HEK293 (cell line): ENCODE measurements around the gene RRP12.

ENCODE experiments used
- CTCF ChIA-PET: fragments of 350-600 bp; formaldehyde crosslinking; extraction: SDS; loops from one replicate; lab custom pipeline; 2021; ENCODE audit warnings: antibody characterized with exemption; lab: Yijun Ruan, JAX
- POLR2A ChIA-PET: fragments of 300-600 bp; formaldehyde crosslinking; extraction: SDS; loops from one replicate; lab custom pipeline; 2020; ENCODE audit warnings: antibody characterized with exemption, inconsistent platforms; lab: Yijun Ruan, JAX
- H3K27ac ChIP-seq: fragments of 200-500 bp; sonication (Bioruptor generic); 2 replicates; pipeline ENCODE4 v1.5.1; 2014; ENCODE audit warnings: low read depth, low read length, control low read depth, inconsistent platforms; ENCODE audit errors: extremely low read depth
- H3K36me3 ChIP-seq, 2 experiments: fragments of 200-500 bp in 1 of 2; sonication (Bioruptor generic) in 1 of 2; 1 replicate in 1 of 2; 2 replicates in 1 of 2; pipeline ENCODE4 v1.5.1; 2014 to 2017; ENCODE audit warnings: inconsistent platforms in 2 of 2, low read length in 2 of 2; ENCODE audit not compliant: control insufficient read depth in 2 of 2, insufficient read depth in 1 of 2
- H3K4me1 ChIP-seq: fragments of 200-500 bp; sonication (Bioruptor generic); 2 replicates; pipeline ENCODE4 v1.5.1; 2014; ENCODE audit warnings: mild to moderate bottlenecking, low read length, inconsistent platforms; ENCODE audit not compliant: control insufficient read depth, insufficient read depth
- H3K4me3 ChIP-seq: 2 replicates; pipeline ENCODE4 v1.5.1; 2011; ENCODE audit warnings: low read depth, mild to moderate bottlenecking, control low read depth, low read length, moderate library complexity
- H3K9me3 ChIP-seq: fragments of 200-500 bp; sonication (Bioruptor generic); 2 replicates; pipeline ENCODE4 v1.5.1; 2014; ENCODE audit warnings: low read depth, low read length, inconsistent platforms; ENCODE audit not compliant: control insufficient read depth, insufficient read depth
- MYNN ChIP-seq: fragments of 450-650 bp; formaldehyde crosslinking; IDR thresholded peaks from 2 replicates; pipeline ENCODE4 v1.5.1; 2016; ENCODE audit warnings: missing biosample characterization, missing genetic modification characterization, borderline replicate concordance
- ZNF121 ChIP-seq: fragments of 450-650 bp; formaldehyde crosslinking; IDR thresholded peaks from 2 replicates; pipeline ENCODE4 v1.5.1; 2016; ENCODE audit warnings: missing biosample characterization, missing genetic modification characterization
- ZNF23 ChIP-seq: fragments of 450-650 bp; formaldehyde crosslinking; IDR thresholded peaks from 2 replicates; pipeline ENCODE4 v1.5.1; 2016; ENCODE audit warnings: missing biosample characterization, missing genetic modification characterization, borderline replicate concordance
- ZNF473 ChIP-seq: fragments of 450-650 bp; formaldehyde crosslinking; IDR thresholded peaks from 2 replicates; pipeline ENCODE4 v1.5.1; 2017; ENCODE audit warnings: missing biosample characterization, missing genetic modification characterization
- ZNF600 ChIP-seq: fragments of 450-650 bp; formaldehyde crosslinking; IDR thresholded peaks from 2 replicates; pipeline ENCODE4 v1.5.1; 2016; ENCODE audit warnings: missing biosample characterization, missing genetic modification characterization
- ZNF768 ChIP-seq: fragments of 450-650 bp; formaldehyde crosslinking; IDR thresholded peaks from 2 replicates; pipeline ENCODE4 v1.5.1; 2018; ENCODE audit warnings: missing biosample characterization, mild to moderate bottlenecking, missing genetic modification characterization
- TF ChIP-seq, protein P1 (sequence below): fragments of 450-650 bp; formaldehyde crosslinking; IDR thresholded peaks from 2 replicates; pipeline ENCODE4 v1.5.1; 2017; ENCODE audit warnings: missing biosample characterization, missing genetic modification characterization
- TF ChIP-seq, protein P2 (sequence below): fragments of 450-650 bp; IDR thresholded peaks from 2 replicates; pipeline ENCODE4 v1.5.1; 2018; ENCODE audit warnings: missing biosample characterization, mild to moderate bottlenecking, missing genetic modification characterization

The RRP12 gene

DNA sequence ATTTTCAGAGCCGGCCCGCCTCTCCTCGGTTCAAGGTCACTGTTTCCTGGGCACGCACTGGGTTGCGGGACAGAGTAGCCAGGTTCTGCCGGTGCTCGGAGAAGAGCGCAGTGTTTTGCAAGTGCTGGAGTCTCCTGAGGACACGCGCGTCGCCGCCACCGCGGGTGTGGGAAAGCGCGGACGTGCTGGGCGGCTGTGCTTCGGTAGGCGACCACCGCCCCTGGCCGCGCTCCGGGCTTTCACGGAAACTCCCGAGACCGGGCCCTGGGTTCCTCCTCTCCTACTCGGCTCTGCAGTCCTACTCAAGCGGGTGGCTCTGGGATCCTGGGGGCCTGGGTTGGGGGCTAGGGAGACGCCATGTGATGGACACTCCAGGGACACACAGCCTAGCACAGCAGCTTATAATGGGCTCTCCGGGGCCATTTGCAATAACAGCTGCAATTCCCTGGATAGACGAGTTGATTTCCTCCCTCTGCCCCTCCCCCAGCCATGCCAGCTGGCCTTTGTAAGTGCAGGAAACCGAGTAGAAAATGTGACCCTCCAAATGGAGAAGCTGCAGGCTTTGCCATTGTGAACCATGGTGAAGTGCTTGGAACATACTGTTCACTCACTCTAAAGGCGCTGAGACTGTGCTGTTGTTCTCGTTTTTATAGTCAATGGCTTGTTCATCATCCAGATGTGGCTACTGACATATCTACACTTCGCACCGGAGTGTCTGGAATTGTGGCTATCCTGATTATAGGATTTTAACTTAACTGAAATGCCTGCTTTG lies 79.9 kb downstream of the RRP12 start:
- H3K9me3 ChIP-seq: no peaks in the 10 kb centered on the region
- H3K4me1 ChIP-seq: no peaks in the 10 kb centered on the region; the same call in 1 of the 2 replicates
- ChIA-PET POLR2A (interaction anchor here (2.2 kb wide), 1 partner anchor 12 kb away, joined by 9 read pairs; the partner anchor contains the start of gene FRAT2), CTCF (interaction anchor here (1.2 to 1.3 kb wide), 3 partner anchors 10 to 111 kb away, joined by 3 to 6 read pairs (median 3); no protein-coding TSS in a partner anchor)
- H3K36me3 ChIP-seq: no peaks in the 10 kb centered on the region
- no peak overlapping the region for H3K27ac ChIP-seq
- TF ChIP-seq, protein P1, sequence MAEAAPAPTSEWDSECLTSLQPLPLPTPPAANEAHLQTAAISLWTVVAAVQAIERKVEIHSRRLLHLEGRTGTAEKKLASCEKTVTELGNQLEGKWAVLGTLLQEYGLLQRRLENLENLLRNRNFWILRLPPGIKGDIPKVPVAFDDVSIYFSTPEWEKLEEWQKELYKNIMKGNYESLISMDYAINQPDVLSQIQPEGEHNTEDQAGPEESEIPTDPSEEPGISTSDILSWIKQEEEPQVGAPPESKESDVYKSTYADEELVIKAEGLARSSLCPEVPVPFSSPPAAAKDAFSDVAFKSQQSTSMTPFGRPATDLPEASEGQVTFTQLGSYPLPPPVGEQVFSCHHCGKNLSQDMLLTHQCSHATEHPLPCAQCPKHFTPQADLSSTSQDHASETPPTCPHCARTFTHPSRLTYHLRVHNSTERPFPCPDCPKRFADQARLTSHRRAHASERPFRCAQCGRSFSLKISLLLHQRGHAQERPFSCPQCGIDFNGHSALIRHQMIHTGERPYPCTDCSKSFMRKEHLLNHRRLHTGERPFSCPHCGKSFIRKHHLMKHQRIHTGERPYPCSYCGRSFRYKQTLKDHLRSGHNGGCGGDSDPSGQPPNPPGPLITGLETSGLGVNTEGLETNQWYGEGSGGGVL (tag by site-specific recombination): no peak
- TF ChIP-seq ZNF600: peak; percentile 63
- 0 out of 2 replicates have a peak, but pooled peaks have one; percentile 1 for TF ChIP-seq ZNF121 (tag by site-specific recombination)
- no peak overlapping the region for H3K4me3 ChIP-seq

DNA sequence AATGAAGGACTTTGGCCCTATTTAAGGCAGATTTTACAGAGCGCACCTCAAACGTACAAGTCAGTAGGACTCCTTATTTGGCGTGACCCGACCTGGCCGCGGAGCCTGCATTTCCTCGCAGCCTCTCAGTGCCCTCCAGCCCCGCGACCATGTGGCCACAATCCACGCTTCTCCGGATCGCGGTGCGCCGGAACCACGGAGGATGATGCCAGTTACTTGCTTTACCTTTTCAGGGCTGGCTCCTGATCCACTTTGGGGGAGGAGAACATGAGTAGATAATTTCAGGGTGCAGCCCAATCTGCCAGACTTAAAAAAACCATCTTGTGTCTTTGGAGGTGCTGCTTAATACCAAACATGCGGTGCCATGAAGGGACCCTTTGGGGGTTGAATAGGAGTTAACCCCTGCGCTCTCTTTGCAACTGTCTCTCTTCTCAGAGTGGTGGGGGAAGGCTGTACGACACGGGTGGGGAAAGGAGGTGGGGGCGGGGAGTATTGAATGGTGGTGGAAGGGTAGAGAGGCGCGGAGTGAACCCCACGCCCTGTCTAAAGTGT lies 80.6 kb downstream of the RRP12 start:
- Histone ChIP-seq H3K4me3 (no peak overlapping the region), H3K9me3 (no peaks in the 10 kb centered on the region), H3K36me3 (no peaks in the 10 kb centered on the region), H3K27ac (no peak overlapping the region), H3K4me1 (no peaks in the 10 kb centered on the region; the same call in 1 of the 2 replicates)
- TF ChIP-seq ZNF23 (tag by site-specific recombination) (no peak), ZNF768 (tag by site-specific recombination) (no peak), ZNF473 (tag by site-specific recombination) (no peak), ZNF121 (tag by site-specific recombination) (0 out of 2 replicates have a peak, but pooled peaks have one; percentile 34)
- POLR2A ChIA-PET: interaction anchor here (2.0 to 2.6 kb wide), 3 partner anchors 12 to 28 kb away, joined by 9 to 27 read pairs (median 11); partner anchors contain the start of genes ARHGAP19 and FRAT2
- CTCF ChIA-PET: interaction anchor here (0.6 to 1.9 kb wide), 6 partner anchors 8 to 179 kb away, joined by 3 to 18 read pairs (median 3); no protein-coding TSS in a partner anchor

DNA sequence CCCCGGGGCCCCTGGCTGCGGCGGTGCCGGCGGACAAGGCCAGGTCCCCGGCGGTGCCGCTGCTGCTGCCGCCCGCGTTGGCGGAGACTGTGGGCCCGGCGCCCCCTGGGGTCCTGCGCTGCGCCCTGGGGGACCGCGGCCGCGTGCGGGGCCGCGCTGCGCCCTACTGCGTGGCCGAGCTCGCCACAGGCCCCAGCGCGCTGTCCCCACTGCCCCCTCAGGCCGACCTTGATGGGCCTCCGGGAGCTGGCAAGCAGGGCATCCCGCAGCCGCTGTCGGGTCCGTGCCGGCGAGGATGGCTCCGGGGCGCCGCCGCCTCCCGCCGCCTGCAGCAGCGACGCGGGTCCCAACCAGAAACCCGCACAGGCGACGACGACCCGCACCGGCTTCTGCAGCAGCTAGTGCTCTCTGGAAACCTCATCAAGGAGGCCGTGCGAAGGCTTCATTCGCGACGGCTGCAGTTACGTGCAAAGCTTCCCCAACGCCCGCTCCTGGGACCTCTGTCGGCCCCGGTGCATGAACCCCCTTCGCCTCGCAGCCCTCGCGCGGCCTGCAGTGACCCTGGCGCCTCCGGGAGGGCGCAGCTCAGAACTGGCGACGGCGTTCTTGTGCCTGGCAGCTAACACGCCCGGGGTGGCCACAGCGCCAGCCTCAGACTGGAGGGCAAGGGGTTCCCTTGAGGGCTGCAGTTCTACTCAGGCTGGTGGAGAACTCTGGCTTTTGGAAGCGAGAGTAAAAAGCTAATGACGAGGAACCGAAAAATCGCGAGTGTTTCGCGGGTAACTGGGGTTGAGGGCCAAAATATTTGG lies 81.3 kb downstream of the RRP12 start:
- ChIA-PET CTCF (interaction anchor here (0.6 to 1.9 kb wide), 5 partner anchors 8 to 180 kb away, joined by 3 to 18 read pairs (median 3); no protein-coding TSS in a partner anchor), POLR2A (interaction anchor here (0.6 to 2.6 kb wide), 5 partner anchors 8 to 83 kb away, joined by 3 to 27 read pairs (median 5); partner anchors contain the start of genes ARHGAP19 and FRAT2)
- Histone ChIP-seq H3K4me3 (peak overlapping the region; percentile 57), H3K36me3 (no peaks in the 10 kb centered on the region), H3K27ac (peak overlapping the region; percentile 100; the same call in 1 of the 2 replicates), H3K4me1 (no peaks in the 10 kb centered on the region; the same call in 1 of the 2 replicates), H3K9me3 (no peaks in the 10 kb centered on the region)
- no peak for TF ChIP-seq MYNN
- TF ChIP-seq, protein P2, sequence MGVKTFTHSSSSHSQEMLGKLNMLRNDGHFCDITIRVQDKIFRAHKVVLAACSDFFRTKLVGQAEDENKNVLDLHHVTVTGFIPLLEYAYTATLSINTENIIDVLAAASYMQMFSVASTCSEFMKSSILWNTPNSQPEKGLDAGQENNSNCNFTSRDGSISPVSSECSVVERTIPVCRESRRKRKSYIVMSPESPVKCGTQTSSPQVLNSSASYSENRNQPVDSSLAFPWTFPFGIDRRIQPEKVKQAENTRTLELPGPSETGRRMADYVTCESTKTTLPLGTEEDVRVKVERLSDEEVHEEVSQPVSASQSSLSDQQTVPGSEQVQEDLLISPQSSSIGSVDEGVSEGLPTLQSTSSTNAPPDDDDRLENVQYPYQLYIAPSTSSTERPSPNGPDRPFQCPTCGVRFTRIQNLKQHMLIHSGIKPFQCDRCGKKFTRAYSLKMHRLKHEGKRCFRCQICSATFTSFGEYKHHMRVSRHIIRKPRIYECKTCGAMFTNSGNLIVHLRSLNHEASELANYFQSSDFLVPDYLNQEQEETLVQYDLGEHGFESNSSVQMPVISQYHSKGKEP (tag by site-specific recombination): 0 out of 2 replicates have a peak, but pooled peaks have one; percentile 7
